ENCODE results near the gene APBB2. TPM values are rescaled to one million over a fixed set of nuclear protein-coding genes. Genes with fewer than 3 reads are reported as not detected.

APBB2 gene
- total and polyA plus RNA-seq, 10 of the 15 experiments (the other 5 are each of a cell fraction or from before 2014, with no cell fraction given): 2.7 to 24.6 (median 19.0) TPM

DNA sequence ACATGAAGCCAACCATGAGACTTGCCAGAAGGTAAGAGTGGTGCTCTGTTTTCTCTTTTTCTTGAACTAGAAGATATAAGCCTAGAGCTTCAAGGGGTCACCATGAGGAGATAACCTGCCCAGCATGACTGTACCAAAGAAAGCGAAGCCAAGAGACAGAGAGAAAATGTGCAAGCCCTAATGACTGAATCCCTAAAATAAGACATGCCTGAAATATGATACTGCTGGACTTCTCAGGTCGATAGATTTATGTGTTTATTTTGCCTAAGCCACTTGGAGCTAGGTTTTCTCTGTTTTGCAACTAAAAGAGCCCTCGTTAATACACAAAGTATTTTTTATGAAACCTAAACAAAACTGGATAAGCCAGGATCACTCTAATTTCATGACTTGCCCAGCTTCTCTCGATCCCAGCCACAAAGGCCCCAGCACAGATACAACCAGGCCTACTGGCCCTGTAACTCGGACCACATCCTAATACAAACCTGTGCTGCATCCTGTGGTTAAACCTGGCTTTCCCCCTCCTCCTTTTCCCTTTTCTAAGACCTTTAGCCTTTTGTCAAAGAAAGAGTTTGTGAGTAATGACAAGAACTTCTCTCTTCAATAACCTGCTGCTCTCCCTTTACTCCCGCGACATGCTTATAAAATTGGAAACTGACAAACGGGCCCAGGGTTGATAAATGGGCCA, 185.8 kb downstream of the APBB2 start:
- Histone ChIP-seq H3K27ac (ENCODE audit: control insufficient read depth, insufficient read depth) (peak overlapping the region; percentile 53; the same call in 1 of the 2 replicates), H3K27me3 (replicated peaks in 1 of 2; ENCODE audit: control insufficient read depth in 2 of 2, insufficient read depth in 2 of 2, low read length in 1 of 2) (no peaks in the 10 kb centered on the region), H3K36me3 (ENCODE audit: control insufficient read depth in 2 of 2, insufficient read depth in 2 of 2, low read length in 1 of 2) (no peaks in the 10 kb centered on the region; a peak in 1 of 4 replicates), H3K9me3 (replicated peaks; ENCODE audit: control insufficient read depth, insufficient read depth, low read length) (peaks cover 19% of the 10 kb centered on the region; the same call in 2 of the 3 replicates), H3K4me1 (ENCODE audit: control insufficient read depth, insufficient read depth, low read length) (no peaks in the 10 kb centered on the region), H3K79me2 (ENCODE audit: control insufficient read depth, insufficient read depth, low read length) (no peaks in the 10 kb centered on the region), H2AFZ (ENCODE audit: control insufficient read depth, low read depth, low read length) (no peak overlapping the region; the same call in 1 of the 2 replicates), H4K20me1 (ENCODE audit: control insufficient read depth, insufficient read depth) (no peaks in the 10 kb centered on the region), H3K4me2 (ENCODE audit: control insufficient read depth, insufficient read depth) (0 out of 2 replicates have a peak overlapping the region, but pooled peaks have one; percentile 19), H3K4me3 (no peak overlapping the region), H3K9ac (ENCODE audit: control insufficient read depth, insufficient read depth, low read length) (no peak overlapping the region)
- CTCF ChIA-PET: interaction anchor here (1.5 to 1.8 kb wide), 3 partner anchors 32 to 188 kb away, joined by 4 to 7 read pairs (median 4); no protein-coding TSS in a partner anchor
- TF ChIP-seq, protein P1, sequence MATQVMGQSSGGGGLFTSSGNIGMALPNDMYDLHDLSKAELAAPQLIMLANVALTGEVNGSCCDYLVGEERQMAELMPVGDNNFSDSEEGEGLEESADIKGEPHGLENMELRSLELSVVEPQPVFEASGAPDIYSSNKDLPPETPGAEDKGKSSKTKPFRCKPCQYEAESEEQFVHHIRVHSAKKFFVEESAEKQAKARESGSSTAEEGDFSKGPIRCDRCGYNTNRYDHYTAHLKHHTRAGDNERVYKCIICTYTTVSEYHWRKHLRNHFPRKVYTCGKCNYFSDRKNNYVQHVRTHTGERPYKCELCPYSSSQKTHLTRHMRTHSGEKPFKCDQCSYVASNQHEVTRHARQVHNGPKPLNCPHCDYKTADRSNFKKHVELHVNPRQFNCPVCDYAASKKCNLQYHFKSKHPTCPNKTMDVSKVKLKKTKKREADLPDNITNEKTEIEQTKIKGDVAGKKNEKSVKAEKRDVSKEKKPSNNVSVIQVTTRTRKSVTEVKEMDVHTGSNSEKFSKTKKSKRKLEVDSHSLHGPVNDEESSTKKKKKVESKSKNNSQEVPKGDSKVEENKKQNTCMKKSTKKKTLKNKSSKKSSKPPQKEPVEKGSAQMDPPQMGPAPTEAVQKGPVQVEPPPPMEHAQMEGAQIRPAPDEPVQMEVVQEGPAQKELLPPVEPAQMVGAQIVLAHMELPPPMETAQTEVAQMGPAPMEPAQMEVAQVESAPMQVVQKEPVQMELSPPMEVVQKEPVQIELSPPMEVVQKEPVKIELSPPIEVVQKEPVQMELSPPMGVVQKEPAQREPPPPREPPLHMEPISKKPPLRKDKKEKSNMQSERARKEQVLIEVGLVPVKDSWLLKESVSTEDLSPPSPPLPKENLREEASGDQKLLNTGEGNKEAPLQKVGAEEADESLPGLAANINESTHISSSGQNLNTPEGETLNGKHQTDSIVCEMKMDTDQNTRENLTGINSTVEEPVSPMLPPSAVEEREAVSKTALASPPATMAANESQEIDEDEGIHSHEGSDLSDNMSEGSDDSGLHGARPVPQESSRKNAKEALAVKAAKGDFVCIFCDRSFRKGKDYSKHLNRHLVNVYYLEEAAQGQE (IDR thresholded peaks at IDR 0.05; ENCODE audit: low read depth, low read length): no peak
- TF ChIP-seq SP1 (IDR thresholded peaks at IDR 0.05; ENCODE audit: low read depth, low read length) (no peak), CBX5 (IDR thresholded peaks at IDR 0.05; ENCODE audit: low read depth) (0 out of 2 replicates have a peak, but pooled peaks have one; percentile 48), BCL3 (IDR thresholded peaks at IDR 0.05; ENCODE audit: borderline replicate concordance, insufficient read depth, low read depth, low read length, poor library complexity, severe bottlenecking) (peak; percentile 19), MAX (IDR thresholded peaks at IDR 0.05; ENCODE audit: low read depth, low read length) (no peak), NFIC (IDR thresholded peaks at IDR 0.05; ENCODE audit: low read depth, low read length) (peak; percentile 50), NFYB (IDR thresholded peaks at IDR 0.05; ENCODE audit: insufficient read depth, low read depth, low read length) (no peak), IKZF2 (IDR thresholded peaks at IDR 0.05) (no peak), RUNX3 (IDR thresholded peaks at IDR 0.05; ENCODE audit: low read length) (peak; percentile 91), FOXK2 (IDR thresholded peaks at IDR 0.05) (no peak)
- intact Hi-C loops (cut with micrococcal nuclease; ENCODE audit: unreplicated experiment) (no loop called here), in situ Hi-C loops (cut with MboI) (loop anchor here (10.0 kb wide), 1 partner anchor 64 kb away; no protein-coding TSS in a partner anchor)
- WGBS (ENCODE audit: insufficient coverage, insufficient replicate concordance, low lambda C conversion rate, missing lambda C conversion rate): 10% methylated on average over 8 of the region's 8 CpGs
- RAD21 ChIA-PET (ENCODE audit: unreplicated experiment): interaction anchor here (1.8 to 3.2 kb wide), 2 partner anchors 36 to 184 kb away, joined by 4 to 10 read pairs; no protein-coding TSS in a partner anchor
- ATAC-seq (peak; percentile 43; the same call in 1 of the 3 replicates), FAIRE-seq (no peak), DNase-seq (ENCODE audit: low read depth, low spot score) (peak; percentile 15)
- SMC1A ChIA-PET (ENCODE audit: uncharacterized antibody, unreplicated experiment): interaction anchor here (0.6 to 1.4 kb wide), 7 partner anchors 11 to 140 kb away, joined by 3 to 5 read pairs (median 3); no protein-coding TSS in a partner anchor
- POLR2A ChIA-PET: interaction anchor here (0.6 to 1.5 kb wide), 3 partner anchors 22 to 412 kb away, joined by 4 to 5 read pairs (median 4); no protein-coding TSS in a partner anchor
- BruUV-seq (replicated peaks): no TSS peak
